ENCODE measurements around the gene SF3A1.

The SF3A1 gene

GRCh38 chr22:30354644-30355043 lies 2.0 kb downstream of the SF3A1 start:
- in situ Hi-C loops (cut with MboI; ENCODE audit: low sequenced_read_pairs, unreplicated experiment): no loop called here
- no peak for DNase-seq (ENCODE audit: low spot score)
- no peak for TF ChIP-seq CTCF (IDR thresholded peaks at IDR 0.05; ENCODE audit: borderline replicate concordance, control extremely low read depth, extremely low read depth, insufficient read depth, missing control alignments)

GRCh38 chr22:30351226-30351625 lies 5.5 kb downstream of the SF3A1 start:
- no peak for DNase-seq (ENCODE audit: low spot score)
- in situ Hi-C loops (cut with MboI; ENCODE audit: low sequenced_read_pairs, unreplicated experiment): no loop called here
- TF ChIP-seq CTCF (IDR thresholded peaks at IDR 0.05; ENCODE audit: borderline replicate concordance, control extremely low read depth, extremely low read depth, insufficient read depth, missing control alignments): no peak

- no peak for DNase-seq (ENCODE audit: low spot score)
- TF ChIP-seq CTCF (IDR thresholded peaks at IDR 0.05; ENCODE audit: borderline replicate concordance, control extremely low read depth, extremely low read depth, insufficient read depth, missing control alignments): no peak
- in situ Hi-C loops (cut with MboI; ENCODE audit: low sequenced_read_pairs, unreplicated experiment): no loop called here
Measured at GRCh38 chr22:30348809-30349208, 7.9 kb downstream of the SF3A1 start.

- no peak for DNase-seq (ENCODE audit: low spot score)
- no peak for TF ChIP-seq CTCF (IDR thresholded peaks at IDR 0.05; ENCODE audit: borderline replicate concordance, control extremely low read depth, extremely low read depth, insufficient read depth, missing control alignments)
- in situ Hi-C loops (cut with MboI; ENCODE audit: low sequenced_read_pairs, unreplicated experiment): no loop called here
Measured at GRCh38 chr22:30348404-30348803, 8.3 kb downstream of the SF3A1 start.

DNA sequence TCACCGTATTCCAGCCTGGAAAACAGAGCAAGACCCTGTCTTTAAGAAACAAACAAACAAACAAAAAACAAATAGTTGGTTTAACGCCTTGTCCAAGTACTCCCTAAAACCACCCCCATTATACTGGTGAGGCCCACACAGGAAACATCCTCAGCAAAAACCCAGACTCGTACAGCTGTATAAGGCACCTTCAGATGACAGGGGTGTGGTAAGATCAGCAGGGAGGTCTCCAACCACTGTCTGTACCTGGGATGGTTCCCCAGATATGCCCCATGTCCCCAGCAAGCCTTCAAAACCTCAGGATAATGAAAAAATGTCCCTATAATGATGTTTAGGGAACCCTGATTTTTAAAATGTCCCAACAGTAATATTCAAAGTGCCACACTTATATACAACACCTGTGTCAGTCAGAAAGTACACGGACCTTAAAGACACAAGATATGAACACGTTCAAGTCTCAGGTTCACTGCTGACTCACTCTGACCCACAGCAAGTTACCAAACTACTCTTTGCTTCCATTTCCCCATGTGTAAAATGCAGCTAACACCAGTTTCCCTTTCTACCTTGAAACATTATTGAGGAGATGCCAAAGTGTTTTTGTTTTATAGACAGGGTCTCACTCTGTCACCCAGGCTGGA lies 9.3 kb downstream of the SF3A1 start:
- TF ChIP-seq CTCF (IDR thresholded peaks at IDR 0.05; ENCODE audit: borderline replicate concordance, control extremely low read depth, extremely low read depth, insufficient read depth, missing control alignments): no peak
- no peak for DNase-seq (ENCODE audit: low spot score)
- in situ Hi-C loops (cut with MboI; ENCODE audit: low sequenced_read_pairs, unreplicated experiment): no loop called here

DNA sequence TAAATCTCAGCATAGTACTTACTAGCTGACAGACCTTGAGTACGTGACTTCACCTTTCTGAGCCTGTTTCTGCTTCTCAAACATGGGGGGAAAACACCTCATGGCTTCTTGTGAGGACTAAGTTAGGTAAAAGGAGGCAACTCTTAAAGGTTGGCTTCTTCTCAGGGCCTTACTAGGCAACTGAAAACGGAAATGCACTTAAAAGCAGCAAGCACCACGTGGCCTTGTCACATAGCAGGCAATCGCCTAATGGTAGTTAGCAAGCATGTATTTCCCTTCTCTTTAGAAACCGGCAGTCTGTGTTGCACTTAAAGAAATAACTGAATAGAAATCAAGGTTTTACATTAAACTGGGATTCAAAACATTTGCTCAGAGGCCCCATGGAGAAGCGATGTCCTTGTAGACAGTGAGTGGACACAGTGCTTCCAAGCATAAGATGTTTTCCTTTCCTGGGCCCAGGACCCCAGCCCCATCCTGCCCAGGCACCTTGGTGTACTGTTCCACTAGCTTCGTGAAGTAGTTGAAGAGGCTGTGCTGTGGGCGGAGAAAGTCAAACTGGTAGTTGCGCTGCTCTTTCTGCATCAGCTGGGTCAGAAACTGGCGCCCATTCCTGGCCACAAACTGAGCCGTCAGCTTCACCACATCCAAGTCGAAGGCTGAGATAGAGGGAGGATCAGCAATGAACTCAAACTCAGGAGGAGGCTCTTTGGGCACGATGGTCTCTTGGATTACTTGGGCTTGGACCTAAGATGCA lies 12.1 kb downstream of the SF3A1 start:
- in situ Hi-C loops (cut with MboI; ENCODE audit: low sequenced_read_pairs, unreplicated experiment): no loop called here
- no peak for DNase-seq (ENCODE audit: low spot score)
- TF ChIP-seq CTCF (IDR thresholded peaks at IDR 0.05; ENCODE audit: borderline replicate concordance, control extremely low read depth, extremely low read depth, insufficient read depth, missing control alignments): no peak

Data from GM13976 (cell line).